HL-60 (cell line): ENCODE data around the gene ABCC5.

Experiments used
- DNase-seq, 2 experiments: peaks; one replicate each; pipeline ENCODE4 v3.0.0-alpha.2; 2010 to 2020; ENCODE audit warnings: low read depth in 1 of 2, low spot score in 1 of 2
- H3K27ac ChIP-seq: fragments of 250-450 bp; sonication (Bioruptor Pico); replicated peaks from 2 replicates; pipeline ENCODE4 v1.5.1; 2020; ENCODE audit warnings: mild to moderate bottlenecking, moderate library complexity
- H3K27me3 ChIP-seq: fragments of 250-450 bp; sonication (Bioruptor Pico); 2 replicates; pipeline ENCODE4 v1.5.1; 2021; ENCODE audit warnings: mild to moderate bottlenecking, moderate library complexity; ENCODE audit not compliant: insufficient read depth, poor library complexity, severe bottlenecking
- H3K4me3 ChIP-seq: replicated peaks from 2 replicates; pipeline ENCODE4 v1.5.1; 2011; ENCODE audit warnings: mild to moderate bottlenecking, control low read depth, low read length; ENCODE audit not compliant: insufficient read depth
- CTCF ChIP-seq: IDR thresholded peaks from one replicate; pipeline ENCODE4 v1.5.1; 2011; ENCODE audit warnings: low read length, control low read depth, inconsistent platforms; ENCODE audit not compliant: insufficient read depth
- GABPA ChIP-seq: IDR thresholded peaks from 2 replicates; pipeline ENCODE4 v1.6.1; 2012; ENCODE audit warnings: low read depth
- POLR2AphosphoS5 ChIP-seq: IDR thresholded peaks from 2 replicates; pipeline ENCODE4 v1.6.1; 2012; ENCODE audit warnings: low read depth
- SPI1 ChIP-seq: IDR thresholded peaks from 2 replicates; pipeline ENCODE4 v1.6.1; 2012; ENCODE audit warnings: low read depth, mild to moderate bottlenecking, borderline replicate concordance
- TF ChIP-seq, protein P1 (sequence below): IDR thresholded peaks from 2 replicates; pipeline ENCODE4 v1.6.1; 2012; ENCODE audit warnings: low read depth; ENCODE audit not compliant: insufficient replicate concordance

ABCC5 gene

DNA sequence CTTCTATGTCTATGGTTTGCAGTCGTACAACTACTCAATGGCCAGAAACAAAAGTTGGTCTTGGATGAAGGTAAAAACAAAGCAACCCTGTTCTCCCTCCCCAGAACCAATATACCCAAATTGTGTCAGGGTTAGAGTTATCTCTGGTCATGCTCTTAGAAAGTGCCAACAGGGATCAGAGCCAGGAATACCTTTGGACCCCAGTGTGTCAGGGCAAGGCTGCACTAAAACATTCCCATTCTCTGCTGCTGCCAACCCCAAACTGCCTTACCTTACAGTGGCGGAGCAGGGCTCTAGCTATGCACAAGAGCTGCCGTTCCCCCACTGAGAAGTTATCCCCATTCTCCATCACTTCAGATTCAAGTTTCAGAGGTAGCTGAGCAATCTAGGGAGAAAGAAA, 90.6 kb downstream of the ABCC5 start:
- TF ChIP-seq CTCF, result no peak
- no peak for TF ChIP-seq SPI1
- no peak for TF ChIP-seq GABPA
- TF ChIP-seq, protein P1, sequence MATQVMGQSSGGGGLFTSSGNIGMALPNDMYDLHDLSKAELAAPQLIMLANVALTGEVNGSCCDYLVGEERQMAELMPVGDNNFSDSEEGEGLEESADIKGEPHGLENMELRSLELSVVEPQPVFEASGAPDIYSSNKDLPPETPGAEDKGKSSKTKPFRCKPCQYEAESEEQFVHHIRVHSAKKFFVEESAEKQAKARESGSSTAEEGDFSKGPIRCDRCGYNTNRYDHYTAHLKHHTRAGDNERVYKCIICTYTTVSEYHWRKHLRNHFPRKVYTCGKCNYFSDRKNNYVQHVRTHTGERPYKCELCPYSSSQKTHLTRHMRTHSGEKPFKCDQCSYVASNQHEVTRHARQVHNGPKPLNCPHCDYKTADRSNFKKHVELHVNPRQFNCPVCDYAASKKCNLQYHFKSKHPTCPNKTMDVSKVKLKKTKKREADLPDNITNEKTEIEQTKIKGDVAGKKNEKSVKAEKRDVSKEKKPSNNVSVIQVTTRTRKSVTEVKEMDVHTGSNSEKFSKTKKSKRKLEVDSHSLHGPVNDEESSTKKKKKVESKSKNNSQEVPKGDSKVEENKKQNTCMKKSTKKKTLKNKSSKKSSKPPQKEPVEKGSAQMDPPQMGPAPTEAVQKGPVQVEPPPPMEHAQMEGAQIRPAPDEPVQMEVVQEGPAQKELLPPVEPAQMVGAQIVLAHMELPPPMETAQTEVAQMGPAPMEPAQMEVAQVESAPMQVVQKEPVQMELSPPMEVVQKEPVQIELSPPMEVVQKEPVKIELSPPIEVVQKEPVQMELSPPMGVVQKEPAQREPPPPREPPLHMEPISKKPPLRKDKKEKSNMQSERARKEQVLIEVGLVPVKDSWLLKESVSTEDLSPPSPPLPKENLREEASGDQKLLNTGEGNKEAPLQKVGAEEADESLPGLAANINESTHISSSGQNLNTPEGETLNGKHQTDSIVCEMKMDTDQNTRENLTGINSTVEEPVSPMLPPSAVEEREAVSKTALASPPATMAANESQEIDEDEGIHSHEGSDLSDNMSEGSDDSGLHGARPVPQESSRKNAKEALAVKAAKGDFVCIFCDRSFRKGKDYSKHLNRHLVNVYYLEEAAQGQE, result no peak
- no peak for TF ChIP-seq POLR2AphosphoS5
- Histone ChIP-seq H3K4me3 (no peak overlapping the region), H3K27ac (no peak overlapping the region), H3K27me3 (no peaks in the 10 kb centered on the region)
- no peak for DNase-seq

- H3K27ac ChIP-seq, result no peak overlapping the region
- no peak for DNase-seq
- H3K27me3 ChIP-seq, result no peaks in the 10 kb centered on the region
- TF ChIP-seq SPI1, result no peak
- TF ChIP-seq CTCF, result no peak
- TF ChIP-seq GABPA, result no peak
- TF ChIP-seq, protein P1, result no peak
- TF ChIP-seq POLR2AphosphoS5, result no peak
- H3K4me3 ChIP-seq, result no peak overlapping the region
Observed at GRCh38 chr3:183924956-183925355, 92.7 kb downstream of the ABCC5 start.

GRCh38 chr3:183924543-183924942, 93.1 kb downstream of the ABCC5 start:
- DNase-seq, result no peak
- no peak overlapping the region for H3K27ac ChIP-seq
- no peak for TF ChIP-seq SPI1
- no peak for TF ChIP-seq GABPA
- no peak for TF ChIP-seq CTCF
- TF ChIP-seq, protein P1, result no peak
- no peak for TF ChIP-seq POLR2AphosphoS5
- no peaks in the 10 kb centered on the region for H3K27me3 ChIP-seq
- H3K4me3 ChIP-seq, result no peak overlapping the region
